ENCODE results near the gene HTT. TPM values are rescaled to one million over a fixed set of nuclear protein-coding genes. Genes with fewer than 3 reads are reported as not detected.

Gene HTT
- total RNA-seq, 1 experiment from 2014 or later, result 44.4 TPM

DNA sequence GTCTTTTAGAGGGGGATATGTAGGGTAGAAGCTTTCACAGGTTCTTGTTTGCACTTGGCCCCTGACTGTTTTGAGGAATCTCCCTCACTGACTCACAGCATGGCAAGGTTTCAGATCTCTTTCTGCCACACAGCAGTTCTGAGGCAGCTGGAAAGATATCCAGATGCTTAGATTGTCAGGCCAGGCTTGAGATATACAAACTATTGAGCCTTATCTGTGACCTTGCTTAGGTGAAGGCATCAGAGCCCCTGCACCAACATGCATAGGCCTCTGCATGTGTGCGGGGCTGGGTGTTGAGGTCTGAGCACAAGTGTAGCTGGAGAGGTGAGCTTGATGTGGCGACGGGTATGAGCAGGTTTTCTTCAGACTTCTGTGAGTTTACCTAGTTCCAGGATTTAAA, 93.5 kb downstream of the HTT start:
- H3K27ac Mint-ChIP-seq (ENCODE audit: unreplicated experiment), result no peak overlapping the region
- CTCF ChIA-PET, result no interaction called here
- H3K9me3 Mint-ChIP-seq (ENCODE audit: low read depth, unreplicated experiment), result peaks cover 4% of the 10 kb centered on the region
- no peaks in the 10 kb centered on the region for H3K27me3 Mint-ChIP-seq (ENCODE audit: unreplicated experiment)
- no peaks in the 10 kb centered on the region for H3K4me1 Mint-ChIP-seq (ENCODE audit: low read depth, unreplicated experiment)
- H3K4me3 Mint-ChIP-seq (ENCODE audit: low read depth, unreplicated experiment), result no peak overlapping the region
- H3K36me3 Mint-ChIP-seq (ENCODE audit: insufficient read depth, unreplicated experiment), result no peaks in the 10 kb centered on the region
- intact Hi-C loops (cut with micrococcal nuclease; ENCODE audit: unreplicated experiment), result no loop called here
- no TSS peak for BruUV-seq (replicated peaks)
- no peak for TF ChIP-seq CTCF (IDR thresholded peaks at IDR 0.05; ENCODE audit: unreplicated experiment)
- no peak for DNase-seq

DNA sequence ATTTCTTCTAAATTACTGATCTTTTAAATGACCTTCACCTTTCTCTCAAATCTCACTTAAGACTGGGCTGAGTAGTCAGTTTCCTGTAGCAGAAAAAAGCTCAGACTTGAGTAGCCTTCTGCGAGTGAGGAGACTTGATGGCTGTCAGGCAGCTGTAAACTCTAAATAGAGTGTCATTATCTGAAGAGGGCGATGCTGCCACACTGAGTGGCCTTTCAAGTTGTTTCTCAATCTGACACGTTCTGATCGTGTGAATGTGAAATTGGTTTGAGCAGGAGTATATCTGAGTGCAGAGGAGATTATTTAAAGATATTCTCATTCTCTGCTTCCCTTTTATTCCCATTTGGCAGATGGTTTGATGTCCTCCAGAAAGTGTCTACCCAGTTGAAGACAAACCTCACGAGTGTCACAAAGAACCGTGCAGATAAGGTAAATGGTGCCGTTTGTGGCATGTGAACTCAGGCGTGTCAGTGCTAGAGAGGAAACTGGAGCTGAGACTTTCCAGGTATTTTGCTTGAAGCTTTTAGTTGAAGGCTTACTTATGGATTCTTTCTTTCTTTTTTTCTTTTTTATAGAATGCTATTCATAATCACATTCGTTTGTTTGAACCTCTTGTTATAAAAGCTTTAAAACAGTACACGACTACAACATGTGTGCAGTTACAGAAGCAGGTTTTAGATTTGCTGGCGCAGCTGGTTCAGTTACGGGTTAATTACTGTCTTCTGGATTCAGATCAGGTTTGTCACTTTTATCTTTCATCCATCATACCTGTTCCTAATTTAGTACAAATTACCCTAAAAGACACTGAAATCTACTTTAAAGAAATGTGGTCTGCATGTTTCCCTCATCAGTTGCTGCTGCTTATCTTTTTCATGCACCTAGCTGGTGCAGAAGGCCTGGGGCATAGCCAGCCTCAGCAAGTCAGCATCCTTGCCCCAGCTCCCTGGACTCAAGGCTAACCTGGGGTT, 100.2 kb downstream of the HTT start:
- Mint-ChIP-seq H3K27ac (ENCODE audit: unreplicated experiment) (no peak overlapping the region), H3K27me3 (ENCODE audit: unreplicated experiment) (no peaks in the 10 kb centered on the region), H3K9me3 (ENCODE audit: low read depth, unreplicated experiment) (no peaks in the 10 kb centered on the region), H3K36me3 (ENCODE audit: insufficient read depth, unreplicated experiment) (peaks cover 5% of the 10 kb centered on the region), H3K4me1 (ENCODE audit: low read depth, unreplicated experiment) (no peaks in the 10 kb centered on the region), H3K4me3 (ENCODE audit: low read depth, unreplicated experiment) (no peak overlapping the region)
- CTCF ChIA-PET, result no interaction called here
- intact Hi-C loops (cut with micrococcal nuclease; ENCODE audit: unreplicated experiment), result no loop called here
- DNase-seq, result no peak
- TF ChIP-seq CTCF (IDR thresholded peaks at IDR 0.05; ENCODE audit: unreplicated experiment), result no peak
- BruUV-seq (replicated peaks), result no TSS peak

GRCh38 chr4:3176367-3177229, 102.1 kb downstream of the HTT start:
- CTCF ChIA-PET, result no interaction called here
- intact Hi-C loops (cut with micrococcal nuclease; ENCODE audit: unreplicated experiment), result no loop called here
- no peak overlapping the region for H3K4me3 Mint-ChIP-seq (ENCODE audit: low read depth, unreplicated experiment)

More at GRCh38 chr4:3176367-3177229, 102.1 kb downstream of the HTT start:
- no peak for TF ChIP-seq CTCF (IDR thresholded peaks at IDR 0.05; ENCODE audit: unreplicated experiment)
- H3K27ac Mint-ChIP-seq (ENCODE audit: unreplicated experiment), result no peak overlapping the region
- H3K36me3 Mint-ChIP-seq (ENCODE audit: insufficient read depth, unreplicated experiment), result peaks cover 5% of the 10 kb centered on the region
- H3K27me3 Mint-ChIP-seq (ENCODE audit: unreplicated experiment), result no peaks in the 10 kb centered on the region
- no peak for DNase-seq
- no peaks in the 10 kb centered on the region for H3K4me1 Mint-ChIP-seq (ENCODE audit: low read depth, unreplicated experiment)
- no TSS peak for BruUV-seq (replicated peaks)
- H3K9me3 Mint-ChIP-seq (ENCODE audit: low read depth, unreplicated experiment), result no peaks in the 10 kb centered on the region

All from Calu3 (cell line).